ENCODE data around the gene PLOD1. TPM values are rescaled to one million over a fixed set of nuclear protein-coding genes. Genes with fewer than 3 reads are reported as not detected.
"Not testable (repeated sequence)": the region's sequence is repeated elsewhere in the genome, so short reads cannot be mapped to it uniquely, and the experiment has no call there.

Gene PLOD1
- total and polyA plus RNA-seq, 2 experiments from 2014 or later: 22.4 to 62.9 TPM

DNA sequence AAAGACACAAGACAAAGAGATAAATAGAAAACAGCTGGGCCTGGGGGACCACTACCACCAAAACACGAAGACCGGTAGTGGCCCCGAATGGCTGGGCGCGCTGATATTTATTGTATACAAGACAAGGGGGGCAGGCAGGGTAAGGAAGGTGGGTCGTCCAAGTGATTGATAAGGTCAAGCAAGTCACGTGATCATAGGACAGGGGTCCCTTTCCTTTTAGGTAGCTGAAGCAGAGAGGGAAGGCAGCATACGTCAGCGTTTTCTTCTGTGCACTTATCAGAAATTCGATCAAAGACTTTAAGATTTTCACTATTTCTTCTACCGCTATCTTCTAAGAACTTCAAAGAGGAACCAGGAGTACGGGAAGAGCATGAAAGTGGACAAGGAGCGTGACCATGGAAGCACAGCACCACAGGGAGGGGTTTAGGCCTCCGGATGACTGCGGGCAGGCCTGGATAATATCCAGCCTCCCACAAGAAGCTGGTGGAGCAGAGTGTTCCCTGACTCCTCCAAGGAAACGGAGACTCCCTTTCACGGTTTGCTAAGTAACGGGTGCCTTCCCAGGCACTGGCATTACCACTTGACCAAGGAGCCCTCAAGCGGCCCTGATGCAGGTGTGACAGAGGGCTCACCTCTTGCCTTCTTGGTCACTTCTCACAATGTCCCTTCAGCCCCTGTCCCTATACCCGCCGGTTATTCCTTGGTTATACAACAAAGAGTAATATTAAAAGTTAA is 21.9 kb upstream of the PLOD1 start:
- H3K27ac ChIP-seq (ENCODE audit: low read depth); H3K4me2 ChIP-seq; H3K4me3 ChIP-seq; H3K79me2 ChIP-seq (replicated peaks; ENCODE audit: insufficient read depth); H3K27me3 ChIP-seq (ENCODE audit: insufficient read depth); H3F3A ChIP-seq (replicated peaks; ENCODE audit: low read depth); H3K4me3 Mint-ChIP-seq; H3K9me3 Mint-ChIP-seq; H3K9me2 ChIP-seq (ENCODE audit: insufficient read depth); H3K4me1 Mint-ChIP-seq; H3K27ac Mint-ChIP-seq; ATAC-seq; H4K20me1 ChIP-seq (replicated peaks; ENCODE audit: insufficient read depth); H3K36me3 Mint-ChIP-seq (ENCODE audit: low read depth); H3K4me1 ChIP-seq (ENCODE audit: insufficient read depth); H3K36me3 ChIP-seq (ENCODE audit: insufficient read depth); DNase-seq (ENCODE audit: low spot score); H2AFZ ChIP-seq: not testable (repeated sequence)
- H3K27me3 Mint-ChIP-seq (ENCODE audit: insufficient read depth, low read depth, poor library complexity): peaks cover 27% of the 10 kb centered on the region

GRCh38 chr1:11913291-11913690 is 21.2 kb upstream of the PLOD1 start:
- H3K27ac ChIP-seq (ENCODE audit: low read depth): no peak overlapping the region
- no peak overlapping the region for H3K4me3 ChIP-seq
- peaks cover 8% of the 10 kb centered on the region for H3K4me1 Mint-ChIP-seq
- no peak overlapping the region for H3K4me2 ChIP-seq
- ATAC-seq: no peak
- no peaks in the 10 kb centered on the region for H4K20me1 ChIP-seq (replicated peaks; ENCODE audit: insufficient read depth)
- H3K4me1 ChIP-seq (ENCODE audit: insufficient read depth): no peaks in the 10 kb centered on the region
- no peaks in the 10 kb centered on the region for H3K36me3 Mint-ChIP-seq (ENCODE audit: low read depth)
- peaks cover 3% of the 10 kb centered on the region; the same call in 2 of the 3 replicates for H3K9me3 Mint-ChIP-seq
- H3K27me3 Mint-ChIP-seq (ENCODE audit: insufficient read depth, low read depth, poor library complexity): peaks cover 20% of the 10 kb centered on the region
- H3F3A ChIP-seq (replicated peaks; ENCODE audit: low read depth): no peaks in the 10 kb centered on the region
- peak; percentile 71 for DNase-seq (ENCODE audit: low spot score)
- no peak overlapping the region for H2AFZ ChIP-seq
- no peaks in the 10 kb centered on the region for H3K36me3 ChIP-seq (ENCODE audit: insufficient read depth)
- no peaks in the 10 kb centered on the region for H3K9me2 ChIP-seq (ENCODE audit: insufficient read depth)
- H3K4me3 Mint-ChIP-seq: no peak overlapping the region
- H3K27ac Mint-ChIP-seq: no peak overlapping the region
- H3K79me2 ChIP-seq (replicated peaks; ENCODE audit: insufficient read depth): no peaks in the 10 kb centered on the region
- no peaks in the 10 kb centered on the region for H3K27me3 ChIP-seq (ENCODE audit: insufficient read depth)
- TF ChIP-seq ZNF331 (CRISPR knock-in tag; IDR thresholded peaks at IDR 0.05; ENCODE audit: low read depth) (no peak), NANOG (IDR thresholded peaks at IDR 0.05; ENCODE audit: borderline replicate concordance) (no peak), CREB1 (CRISPR knock-in tag; IDR thresholded peaks at IDR 0.05; ENCODE audit: low read depth) (no peak), ZNF114 (CRISPR knock-in tag; IDR thresholded peaks at IDR 0.05) (no peak), ETS1 (IDR thresholded peaks at IDR 0.05) (no peak), EZH2 (IDR thresholded peaks at IDR 0.05; ENCODE audit: low read depth, unreplicated experiment) (no peak), POLR2AphosphoS5 (IDR thresholded peaks at IDR 0.05; ENCODE audit: low read depth) (no peak), JUNB (IDR thresholded peaks at IDR 0.05; ENCODE audit: unreplicated experiment) (no peak)
- TF ChIP-seq, protein P1, sequence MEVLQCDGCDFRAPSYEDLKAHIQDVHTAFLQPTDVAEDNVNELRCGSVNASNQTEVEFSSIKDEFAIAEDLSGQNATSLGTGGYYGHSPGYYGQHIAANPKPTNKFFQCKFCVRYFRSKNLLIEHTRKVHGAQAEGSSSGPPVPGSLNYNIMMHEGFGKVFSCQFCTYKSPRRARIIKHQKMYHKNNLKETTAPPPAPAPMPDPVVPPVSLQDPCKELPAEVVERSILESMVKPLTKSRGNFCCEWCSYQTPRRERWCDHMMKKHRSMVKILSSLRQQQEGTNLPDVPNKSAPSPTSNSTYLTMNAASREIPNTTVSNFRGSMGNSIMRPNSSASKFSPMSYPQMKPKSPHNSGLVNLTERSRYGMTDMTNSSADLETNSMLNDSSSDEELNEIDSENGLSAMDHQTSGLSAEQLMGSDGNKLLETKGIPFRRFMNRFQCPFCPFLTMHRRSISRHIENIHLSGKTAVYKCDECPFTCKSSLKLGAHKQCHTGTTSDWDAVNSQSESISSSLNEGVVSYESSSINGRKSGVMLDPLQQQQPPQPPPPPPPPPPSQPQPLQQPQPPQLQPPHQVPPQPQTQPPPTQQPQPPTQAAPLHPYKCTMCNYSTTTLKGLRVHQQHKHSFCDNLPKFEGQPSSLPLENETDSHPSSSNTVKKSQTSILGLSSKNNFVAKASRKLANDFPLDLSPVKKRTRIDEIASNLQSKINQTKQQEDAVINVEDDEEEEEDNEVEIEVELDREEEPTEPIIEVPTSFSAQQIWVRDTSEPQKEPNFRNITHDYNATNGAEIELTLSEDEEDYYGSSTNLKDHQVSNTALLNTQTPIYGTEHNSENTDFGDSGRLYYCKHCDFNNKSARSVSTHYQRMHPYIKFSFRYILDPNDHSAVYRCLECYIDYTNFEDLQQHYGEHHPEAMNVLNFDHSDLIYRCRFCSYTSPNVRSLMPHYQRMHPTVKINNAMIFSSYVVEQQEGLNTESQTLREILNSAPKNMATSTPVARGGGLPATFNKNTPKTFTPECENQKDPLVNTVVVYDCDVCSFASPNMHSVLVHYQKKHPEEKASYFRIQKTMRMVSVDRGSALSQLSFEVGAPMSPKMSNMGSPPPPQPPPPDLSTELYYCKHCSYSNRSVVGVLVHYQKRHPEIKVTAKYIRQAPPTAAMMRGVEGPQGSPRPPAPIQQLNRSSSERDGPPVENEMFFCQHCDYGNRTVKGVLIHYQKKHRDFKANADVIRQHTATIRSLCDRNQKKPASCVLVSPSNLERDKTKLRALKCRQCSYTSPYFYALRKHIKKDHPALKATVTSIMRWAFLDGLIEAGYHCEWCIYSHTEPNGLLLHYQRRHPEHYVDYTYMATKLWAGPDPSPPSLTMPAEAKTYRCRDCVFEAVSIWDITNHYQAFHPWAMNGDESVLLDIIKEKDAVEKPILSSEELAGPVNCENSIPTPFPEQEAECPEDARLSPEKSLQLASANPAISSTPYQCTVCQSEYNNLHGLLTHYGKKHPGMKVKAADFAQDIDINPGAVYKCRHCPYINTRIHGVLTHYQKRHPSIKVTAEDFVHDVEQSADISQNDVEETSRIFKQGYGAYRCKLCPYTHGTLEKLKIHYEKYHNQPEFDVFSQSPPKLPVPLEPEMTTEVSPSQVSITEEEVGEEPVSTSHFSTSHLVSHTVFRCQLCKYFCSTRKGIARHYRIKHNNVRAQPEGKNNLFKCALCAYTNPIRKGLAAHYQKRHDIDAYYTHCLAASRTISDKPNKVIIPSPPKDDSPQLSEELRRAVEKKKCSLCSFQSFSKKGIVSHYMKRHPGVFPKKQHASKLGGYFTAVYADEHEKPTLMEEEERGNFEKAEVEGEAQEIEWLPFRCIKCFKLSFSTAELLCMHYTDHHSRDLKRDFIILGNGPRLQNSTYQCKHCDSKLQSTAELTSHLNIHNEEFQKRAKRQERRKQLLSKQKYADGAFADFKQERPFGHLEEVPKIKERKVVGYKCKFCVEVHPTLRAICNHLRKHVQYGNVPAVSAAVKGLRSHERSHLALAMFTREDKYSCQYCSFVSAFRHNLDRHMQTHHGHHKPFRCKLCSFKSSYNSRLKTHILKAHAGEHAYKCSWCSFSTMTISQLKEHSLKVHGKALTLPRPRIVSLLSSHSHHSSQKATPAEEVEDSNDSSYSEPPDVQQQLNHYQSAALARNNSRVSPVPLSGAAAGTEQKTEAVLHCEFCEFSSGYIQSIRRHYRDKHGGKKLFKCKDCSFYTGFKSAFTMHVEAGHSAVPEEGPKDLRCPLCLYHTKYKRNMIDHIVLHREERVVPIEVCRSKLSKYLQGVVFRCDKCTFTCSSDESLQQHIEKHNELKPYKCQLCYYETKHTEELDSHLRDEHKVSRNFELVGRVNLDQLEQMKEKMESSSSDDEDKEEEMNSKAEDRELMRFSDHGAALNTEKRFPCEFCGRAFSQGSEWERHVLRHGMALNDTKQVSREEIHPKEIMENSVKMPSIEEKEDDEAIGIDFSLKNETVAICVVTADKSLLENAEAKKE (CRISPR knock-in tag; IDR thresholded peaks at IDR 0.05): no peak
- TF ChIP-seq, protein P2, sequence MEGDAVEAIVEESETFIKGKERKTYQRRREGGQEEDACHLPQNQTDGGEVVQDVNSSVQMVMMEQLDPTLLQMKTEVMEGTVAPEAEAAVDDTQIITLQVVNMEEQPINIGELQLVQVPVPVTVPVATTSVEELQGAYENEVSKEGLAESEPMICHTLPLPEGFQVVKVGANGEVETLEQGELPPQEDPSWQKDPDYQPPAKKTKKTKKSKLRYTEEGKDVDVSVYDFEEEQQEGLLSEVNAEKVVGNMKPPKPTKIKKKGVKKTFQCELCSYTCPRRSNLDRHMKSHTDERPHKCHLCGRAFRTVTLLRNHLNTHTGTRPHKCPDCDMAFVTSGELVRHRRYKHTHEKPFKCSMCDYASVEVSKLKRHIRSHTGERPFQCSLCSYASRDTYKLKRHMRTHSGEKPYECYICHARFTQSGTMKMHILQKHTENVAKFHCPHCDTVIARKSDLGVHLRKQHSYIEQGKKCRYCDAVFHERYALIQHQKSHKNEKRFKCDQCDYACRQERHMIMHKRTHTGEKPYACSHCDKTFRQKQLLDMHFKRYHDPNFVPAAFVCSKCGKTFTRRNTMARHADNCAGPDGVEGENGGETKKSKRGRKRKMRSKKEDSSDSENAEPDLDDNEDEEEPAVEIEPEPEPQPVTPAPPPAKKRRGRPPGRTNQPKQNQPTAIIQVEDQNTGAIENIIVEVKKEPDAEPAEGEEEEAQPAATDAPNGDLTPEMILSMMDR (conservative IDR thresholded peaks at IDR 0.05; ENCODE audit: low read depth in 2 of 2): no peak
